Endothelial cell of umbilical vein (primary cell): Measurements from ENCODE around the gene HTR2C. TPM values are rescaled to one million over a fixed set of nuclear protein-coding genes. Genes with fewer than 3 reads are reported as not detected.
A peak's percentile ranks its signal among the peaks of the same experiment; 100 is the strongest.

Experiments
- BruUV-seq: library from RNA; stranded (reverse); fragments of 400-500 nt; replicated peaks from 2 replicates; lab custom pipeline; 2021; lab: Mats Ljungman, UMichigan
- CTCF ChIA-PET: fragments of 300-600, 350-600 bp; sonication (Branson Sonifier 250); formaldehyde crosslinking; loops from one replicate; lab custom pipeline; 2021; ENCODE audit warnings: antibody characterized with exemption, inconsistent platforms; lab: Charles Lee
- POLR2A ChIA-PET: fragments of 300-600, 350-600 bp; sonication (Branson Sonifier 250); formaldehyde crosslinking; loops from one replicate; lab custom pipeline; 2021; ENCODE audit warnings: antibody characterized with exemption, inconsistent platforms; lab: Charles Lee
- DNase-seq: peaks from one replicate; pipeline ENCODE4 v3.0.0-alpha.2; 2011; ENCODE audit warnings: low read depth, low spot score
- FAIRE-seq: peaks from 2 replicates; lab custom pipeline; 2011; peaks lifted over from hg19 to GRCh38; lab: Jason Lieb, UNC
- H2AFZ ChIP-seq: 2 replicates; pipeline ENCODE4 v1.6.0; 2012; ENCODE audit warnings: low read depth, low read length, control low read depth, inconsistent platforms
- H3K27ac ChIP-seq: 2 replicates; pipeline ENCODE4 v1.5.1; 2011; ENCODE audit warnings: low read depth, mild to moderate bottlenecking, control low read depth, low read length, moderate library complexity; ENCODE audit not compliant: insufficient read depth
- H3K27me3 ChIP-seq, 2 experiments: 2 replicates each; pipeline versions ENCODE4 v1.6.0 to v1.6.1; 2011; ENCODE audit warnings: low read length in 2 of 2, mixed read lengths in 1 of 2; ENCODE audit not compliant: control insufficient read depth in 2 of 2, insufficient read depth in 2 of 2
- H3K36me3 ChIP-seq, 2 experiments: 2 replicates in 1 of 2; 3 replicates in 1 of 2; pipeline ENCODE4 v1.5.1; 2011; ENCODE audit warnings: low read length in 2 of 2, mild to moderate bottlenecking in 1 of 2, moderate library complexity in 1 of 2; ENCODE audit not compliant: control insufficient read depth in 2 of 2, insufficient read depth in 2 of 2; ENCODE audit errors: extremely low read depth in 1 of 2
- H3K4me1 ChIP-seq: 3 replicates; pipeline ENCODE4 v1.5.1; 2011; ENCODE audit warnings: mild to moderate bottlenecking, low read length; ENCODE audit not compliant: control insufficient read depth, insufficient read depth; ENCODE audit errors: extremely low read depth
- H3K4me2 ChIP-seq: 2 replicates; pipeline ENCODE4 v1.6.1; 2011; ENCODE audit warnings: low read length, control low read depth, mixed read lengths; ENCODE audit not compliant: insufficient read depth
- H3K4me3 ChIP-seq, 3 experiments: fragments of 200-600 bp in 1 of 3; sonication (generic), shearing (Covaris generic) in 1 of 3; replicated peaks in 1 of 3; 2 replicates each; pipeline ENCODE4 v1.5.1; 2011 to 2016; ENCODE audit warnings: control low read depth in 3 of 3, low read length in 3 of 3, mild to moderate bottlenecking in 2 of 3, inconsistent platforms in 1 of 3, low read depth in 1 of 3, moderate library complexity in 1 of 3; ENCODE audit not compliant: insufficient read depth in 1 of 3
- H3K79me2 ChIP-seq: 2 replicates; pipeline ENCODE4 v1.6.0; 2012; ENCODE audit warnings: low read length, inconsistent platforms; ENCODE audit not compliant: control insufficient read depth, insufficient read depth
- H3K9ac ChIP-seq: replicated peaks from 2 replicates; pipeline ENCODE3; 2011; ENCODE audit warnings: low read length, control low read depth; ENCODE audit not compliant: insufficient read depth; ENCODE audit errors: extremely low read depth
- H3K9me1 ChIP-seq: replicated peaks from 3 replicates; pipeline ENCODE4 v1.6.0; 2011; ENCODE audit warnings: mild to moderate bottlenecking, low read length; ENCODE audit not compliant: control insufficient read depth, insufficient read depth; ENCODE audit errors: extremely low read depth
- H3K9me3 ChIP-seq: replicated peaks from 2 replicates; pipeline ENCODE4 v1.5.1; 2012; ENCODE audit warnings: low read length, inconsistent platforms; ENCODE audit not compliant: control insufficient read depth, insufficient read depth
- H4K20me1 ChIP-seq: replicated peaks from 2 replicates; pipeline ENCODE3; 2011; ENCODE audit warnings: mild to moderate bottlenecking, low read length; ENCODE audit not compliant: control insufficient read depth, insufficient read depth; ENCODE audit errors: extremely low read depth
- CTCF ChIP-seq, 2 donors: IDR thresholded peaks; 1 replicate in 1 of 2; 2 replicates in 1 of 2; pipeline ENCODE4 v1.5.1; 2011; ENCODE audit warnings: low read length in 2 of 2, mild to moderate bottlenecking in 2 of 2, moderate library complexity in 2 of 2, control low read depth in 1 of 2, inconsistent platforms in 1 of 2, low read depth in 1 of 2; ENCODE audit not compliant: insufficient read depth in 1 of 2; ENCODE audit errors: extremely low read depth in 1 of 2
- EZH2 ChIP-seq: IDR thresholded peaks from 2 replicates; pipeline ENCODE4 v1.6.1; 2012; ENCODE audit warnings: borderline replicate concordance, low read depth, mild to moderate bottlenecking, moderate library complexity, low read length, inconsistent platforms; ENCODE audit not compliant: severe bottlenecking
- FOS ChIP-seq: IDR thresholded peaks from 2 replicates; pipeline ENCODE4 v1.6.1; 2011; ENCODE audit warnings: mild to moderate bottlenecking, low read length, moderate library complexity, borderline replicate concordance; ENCODE audit not compliant: insufficient read depth
- GATA2 ChIP-seq: IDR thresholded peaks from 2 replicates; pipeline ENCODE4 v1.7.0; 2011; ENCODE audit warnings: low read depth, mild to moderate bottlenecking, moderate library complexity, mixed read lengths, low read length; ENCODE audit not compliant: insufficient read length, insufficient read depth
- JUN ChIP-seq: IDR thresholded peaks from 2 replicates; pipeline ENCODE4 v1.6.1; 2011; ENCODE audit warnings: borderline replicate concordance, low read depth; ENCODE audit not compliant: insufficient read length, insufficient read depth
- MAX ChIP-seq: IDR thresholded peaks from 2 replicates; pipeline ENCODE4 v1.6.1; 2011; ENCODE audit not compliant: insufficient read depth, insufficient read length
- MYC ChIP-seq: IDR thresholded peaks from one replicate; pipeline ENCODE4 v1.6.1; 2011; ENCODE audit warnings: mild to moderate bottlenecking, low read depth, low read length
- POLR2A ChIP-seq: IDR thresholded peaks from 2 replicates; pipeline ENCODE4 v1.6.1; 2012; ENCODE audit warnings: low read depth, mild to moderate bottlenecking, control low read depth, low read length
- POLR2AphosphoS5 ChIP-seq: IDR thresholded peaks from 2 replicates; pipeline ENCODE4 v1.6.1; 2012; ENCODE audit warnings: low read depth, mild to moderate bottlenecking, control low read depth, low read length, moderate library complexity; ENCODE audit not compliant: insufficient read depth
- dilution Hi-C: fragments of 300-500 bp; cut with MboI; formaldehyde crosslinking; loops from one replicate; pipeline ENCODE4 v1.15.0; 2019; ENCODE audit warnings: low sequenced_read_pairs; ENCODE audit not compliant: extremely low pct_ligation_motif_present
- intact Hi-C: fragments of 100-400 bp; cut with micrococcal nuclease; formaldehyde crosslinking; loops from one replicate; pipeline ENCODE4 v1.10.0; 2022
- polyA plus RNA-seq, 4 experiments: library from polyadenylated mRNA; depleted of rRNA in 3 of 4; stranded (reverse) in 3 of 4; unstranded in 1 of 4; fragments of >200 nt; gene quantifications; 2 replicates each; pipeline versions ENCODE4 v1.2.1 to v1.2.3, GENCODE V29; 2011 to 2012; ENCODE audit warnings: missing spikeins in 1 of 4
- total RNA-seq: library from RNA; stranded (reverse); gene quantifications from 2 replicates; pipeline ENCODE4 v1.2.3, GENCODE V29; 2021

Gene HTR2C
- total and polyA plus RNA-seq, 2 donors (not counting 3 experiments of a cell fraction or from before 2014, with no cell fraction given), result not detected

GRCh38 chrX:114798907-114799306, 215.0 kb downstream of the HTR2C start:
- no peaks in the 10 kb centered on the region for H3K36me3 ChIP-seq
- no peak overlapping the region for H3K4me3 ChIP-seq
- no peaks in the 10 kb centered on the region for H3K27me3 ChIP-seq
- H3K27ac ChIP-seq, result no peak overlapping the region
- ChIA-PET CTCF (no interaction called here), POLR2A (no interaction called here)
- FAIRE-seq (no peak), DNase-seq (no peak)
- dilution Hi-C loops (no loop called here), intact Hi-C loops (no loop called here)
- no peaks in the 10 kb centered on the region for H4K20me1 ChIP-seq
- no peaks in the 10 kb centered on the region for H3K9me3 ChIP-seq
- TF ChIP-seq FOS (peak; percentile 15), JUN (no peak)
- H3K79me2 ChIP-seq, result no peaks in the 10 kb centered on the region
- H3K4me2 ChIP-seq, result no peak overlapping the region
- H3K4me1 ChIP-seq, result no peaks in the 10 kb centered on the region
- no TSS peak for BruUV-seq
- H3K9me1 ChIP-seq, result no peaks in the 10 kb centered on the region
- no peak overlapping the region for H2AFZ ChIP-seq
- H3K9ac ChIP-seq, result no peak overlapping the region

GRCh38 chrX:114800719-114801118, 216.8 kb downstream of the HTR2C start:
- Histone ChIP-seq H3K9me3 (no peaks in the 10 kb centered on the region), H2AFZ (no peak overlapping the region), H3K9ac (no peak overlapping the region), H3K9me1 (no peaks in the 10 kb centered on the region), H3K4me2 (no peak overlapping the region), H3K27ac (no peak overlapping the region), H3K79me2 (no peaks in the 10 kb centered on the region), H3K36me3 (no peaks in the 10 kb centered on the region), H3K4me3 (no peak overlapping the region), H3K27me3 (no peaks in the 10 kb centered on the region), H3K4me1 (no peaks in the 10 kb centered on the region), H4K20me1 (no peaks in the 10 kb centered on the region)
- no peak for TF ChIP-seq CTCF (IDR thresholded peaks at IDR 0.05; ENCODE audit: extremely low read depth in 1 of 2, insufficient read depth in 1 of 2, low read depth in 1 of 2, low read length in 2 of 2)
- TF ChIP-seq POLR2A, result no peak
- TF ChIP-seq FOS, result no peak
- no peak for TF ChIP-seq EZH2
- no peak for TF ChIP-seq MYC
- TF ChIP-seq MAX, result no peak
- TF ChIP-seq GATA2, result no peak
- no peak for TF ChIP-seq POLR2AphosphoS5
- TF ChIP-seq JUN, result no peak
- ChIA-PET POLR2A (no interaction called here), CTCF (no interaction called here)
- DNase-seq (no peak), FAIRE-seq (no peak)
- intact Hi-C loops, result no loop called here
- dilution Hi-C loops, result no loop called here
- BruUV-seq, result no TSS peak
